T-cell (primary cell): ENCODE data around the gene CENPVL3. TPM values are rescaled to one million over a fixed set of nuclear protein-coding genes. Genes with fewer than 3 reads are reported as not detected.
"Not testable (repeated sequence)": the region's sequence is repeated elsewhere in the genome, so short reads cannot be mapped to it uniquely, and the experiment has no call there.

Source experiments
- ATAC-seq, 4 experiments: fragments of 200-7000 bp in 3 of 4; fragments of 150-1000 bp in 1 of 4; cut with Tn5 transposase; replicated peaks in 1 of 4; 1 replicate in 3 of 4; 2 replicates in 1 of 4; pipeline ENCODE4 v1.10.0; 2021; ENCODE audit warnings: moderate library complexity in 3 of 4, mild to moderate bottlenecking in 2 of 4, moderate number of reproducible peaks in 1 of 4
- CTCF ChIA-PET, 2 donors: fragments of 300-600 bp; sonication (Branson Sonifier 250); formaldehyde crosslinking; loops; one replicate each; lab custom pipeline; 2022; ENCODE audit warnings: antibody characterized with exemption in 2 of 2; lab: Charles Lee
- POLR2A ChIA-PET, 2 donors: fragments of 300-600 bp; sonication (Branson Sonifier 250); formaldehyde crosslinking; loops; one replicate each; lab custom pipeline; 2022; ENCODE audit warnings: antibody characterized with exemption in 2 of 2; lab: Charles Lee
- DNase-seq, 35 experiments: peaks; one replicate each; pipeline versions ENCODE4 v3.0.0 to v3.0.0-alpha.2; 2013 to 2023
- H3K27ac ChIP-seq: one replicate; pipeline ENCODE4 v1.5.1; 2013; ENCODE audit warnings: low read length
- H3K27me3 ChIP-seq, 2 experiments: replicated peaks in 1 of 2; 1 replicate in 1 of 2; 2 replicates in 1 of 2; pipeline versions ENCODE4 v1.6.1 to v1.7.0; 2013; ENCODE audit warnings: low read length in 1 of 2, mixed read lengths in 1 of 2; ENCODE audit not compliant: control insufficient read depth in 2 of 2, insufficient read depth in 2 of 2; ENCODE audit errors: extremely low read depth in 1 of 2
- H3K36me3 ChIP-seq, 2 donors: 1 replicate in 1 of 2; 2 replicates in 1 of 2; pipeline versions ENCODE4 v1.6.1 to v1.7.0; 2013; ENCODE audit warnings: low read length in 1 of 2; ENCODE audit not compliant: control insufficient read depth in 2 of 2, insufficient read depth in 1 of 2; ENCODE audit errors: extremely low read depth in 1 of 2
- H3K4me1 ChIP-seq, 2 experiments: 1 replicate in 1 of 2; 2 replicates in 1 of 2; pipeline versions ENCODE4 v1.6.1 to v1.7.0; 2013; ENCODE audit warnings: low read length in 2 of 2, mixed read lengths in 1 of 2; ENCODE audit not compliant: insufficient read depth in 2 of 2, control insufficient read depth in 1 of 2; ENCODE audit errors: extremely low read depth in 1 of 2
- H3K4me3 ChIP-seq, 2 donors: 1 replicate in 1 of 2; 2 replicates in 1 of 2; pipeline versions ENCODE4 v1.5.1 to v1.7.0; 2013; ENCODE audit warnings: mild to moderate bottlenecking in 2 of 2, low read length in 1 of 2, moderate library complexity in 1 of 2; ENCODE audit not compliant: control insufficient read depth in 1 of 2; ENCODE audit errors: extremely low read depth in 1 of 2
- H3K9me3 ChIP-seq: 2 replicates; pipeline ENCODE4 v1.7.0; 2013
- H3K27ac Mint-ChIP-seq, 2 donors: one replicate each; pipeline ENCODE4 v1.8.0; 2020 to 2021; ENCODE audit warnings: mild to moderate bottlenecking in 2 of 2, mixed read lengths in 2 of 2
- H3K27me3 Mint-ChIP-seq, 2 donors: one replicate each; pipeline ENCODE4 v1.8.0; 2021 to 2022; ENCODE audit warnings: mixed read lengths in 2 of 2
- H3K36me3 Mint-ChIP-seq: one replicate; pipeline ENCODE4 v1.8.0; 2021; ENCODE audit warnings: mixed read lengths
- H3K4me1 Mint-ChIP-seq, 3 donors: one replicate each; pipeline ENCODE4 v1.8.0; 2020 to 2022; ENCODE audit warnings: mixed read lengths in 3 of 3, mild to moderate bottlenecking in 1 of 3
- H3K4me3 Mint-ChIP-seq, 3 donors: one replicate each; pipeline ENCODE4 v1.8.0; 2020 to 2022; ENCODE audit warnings: mild to moderate bottlenecking in 3 of 3, mixed read lengths in 3 of 3, moderate library complexity in 3 of 3
- H3K9me3 Mint-ChIP-seq, 3 donors: one replicate each; pipeline ENCODE4 v1.8.0; 2020 to 2022; ENCODE audit warnings: mixed read lengths in 3 of 3
- WGBS: methylation state at CpG from one replicate; pipeline ENCODE4 v1.1.5; 2013; ENCODE audit warnings: missing lambda C conversion rate; ENCODE audit not compliant: insufficient coverage; 5-methylcytosine and 5-hydroxymethylcytosine counted together
- total RNA-seq, 35 experiments: library from RNA in 6 of 35; stranded (reverse) in 6 of 35; fragments of 120-200 nt in 1 of 35; gene quantifications; one replicate each; pipeline versions ENCODE4 v1.2.1 to v1.2.4 and lab custom pipeline; 2013 to 2026

The CENPVL3 gene
- total RNA-seq (not detected), total RNA-seq (lab: John Stamatoyannopoulos, UW) (0 to 0.20 (median 0) reads per million in 29 experiments)
- not detected for total RNA-seq (2013)

DNA sequence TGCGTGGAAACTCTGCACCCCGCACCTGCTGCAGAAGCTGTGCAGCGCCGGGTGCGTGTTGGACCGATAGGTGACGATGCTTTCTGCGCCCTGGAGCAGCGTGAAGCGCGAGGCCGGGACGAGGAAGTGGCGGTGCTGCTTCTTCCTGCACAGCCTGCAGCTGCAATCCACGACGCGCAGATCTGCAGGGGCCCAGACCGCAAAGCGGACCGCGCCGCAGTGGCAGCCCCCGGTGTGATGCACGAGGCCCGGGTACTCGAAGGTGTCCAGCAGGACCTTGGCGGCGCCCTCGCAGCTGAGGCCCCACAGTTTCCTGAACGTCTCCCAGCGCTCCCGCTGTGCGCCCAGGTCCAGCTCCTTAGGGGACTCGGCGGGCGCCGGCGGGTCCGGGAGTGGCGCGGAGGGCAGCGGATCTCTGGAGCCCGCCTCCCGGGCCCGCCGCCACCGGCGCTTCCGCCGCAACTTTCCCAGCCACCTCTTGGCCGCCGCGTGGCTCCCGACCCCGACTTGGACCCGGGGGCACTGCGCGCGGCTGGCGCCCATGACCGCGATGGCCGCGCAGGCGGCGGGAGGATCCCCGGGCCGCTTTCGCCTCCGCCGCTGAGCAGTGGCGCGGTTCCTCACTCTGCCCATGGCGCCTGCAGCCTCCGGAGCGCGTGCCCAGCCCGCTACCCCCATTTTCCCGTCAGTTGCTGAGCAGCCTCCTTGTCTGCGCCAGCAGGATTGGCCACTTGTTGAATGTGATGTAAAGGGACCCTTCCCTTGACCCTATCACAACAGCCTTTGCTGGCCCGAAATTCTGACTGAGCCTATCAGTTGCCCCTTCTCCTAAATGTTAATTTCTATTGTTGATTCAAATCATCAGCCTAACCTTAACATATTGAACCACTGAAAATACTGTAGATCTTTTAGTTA lies at the start of gene CENPVL3:
Gene CENPVL3, minus strand, starts transcription at position 672 of the 915 bp plus-strand sequence. Its CDS starts 39 bp downstream, at position 633.
- H3K27me3 ChIP-seq, ATAC-seq, H3K36me3 Mint-ChIP-seq, POLR2A ChIA-PET, H3K9me3 Mint-ChIP-seq, H3K4me1 Mint-ChIP-seq, H3K36me3 ChIP-seq, H3K27ac ChIP-seq, CTCF ChIA-PET, DNase-seq, H3K4me3 ChIP-seq, H3K9me3 ChIP-seq, H3K4me1 ChIP-seq: not testable (repeated sequence)
- 2% methylated on average over 21 of the region's 81 CpGs for WGBS
- H3K4me3 Mint-ChIP-seq, result peak within 1 kb of the TSS in 2 of 3 donors; percentile 28 to 59
- peak within 1 kb of the TSS in 1 of 2 donors; percentile 32 for H3K27ac Mint-ChIP-seq
- peaks cover 44 to 64% of the 10 kb centered on the region in 2 donors for H3K27me3 Mint-ChIP-seq

DNA sequence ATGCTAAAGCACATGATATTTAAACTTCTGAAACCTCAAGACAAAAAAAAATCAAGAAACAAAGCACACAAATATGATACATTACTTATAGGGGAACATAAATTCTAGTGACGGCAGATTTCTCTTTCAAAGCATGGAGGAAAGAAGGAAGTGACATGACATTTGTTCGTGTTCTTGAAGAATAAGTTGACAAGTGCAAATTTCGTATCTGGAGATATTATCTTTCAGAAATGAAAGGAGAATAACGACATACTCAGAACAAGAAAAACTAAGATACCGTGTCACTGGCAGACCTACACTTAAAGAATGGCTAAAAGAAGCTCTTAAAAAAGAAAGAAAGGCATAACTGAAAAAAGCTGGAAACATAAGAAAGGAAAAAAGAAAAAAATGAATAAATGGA lies 47.3 kb upstream of the CENPVL3 start:
- Histone ChIP-seq H3K4me1 (peaks cover 0 to 2% of the 10 kb centered on the region in 2 experiments), H3K4me3 (no peak overlapping the region), H3K27me3 (peaks cover 0 to 3% of the 10 kb centered on the region in 2 experiments), H3K9me3 (no peaks in the 10 kb centered on the region), H3K27ac (no peak overlapping the region), H3K36me3 (no peaks in the 10 kb centered on the region)
- Mint-ChIP-seq H3K4me3 (no peak overlapping the region), H3K27me3 (peaks cover 11 to 21% of the 10 kb centered on the region in 2 donors), H3K9me3 (no peaks in the 10 kb centered on the region), H3K4me1 (peaks cover 0 to 3% (median 0%) of the 10 kb centered on the region in 3 donors), H3K27ac (no peak overlapping the region), H3K36me3 (no peaks in the 10 kb centered on the region)
- ATAC-seq, result no peak
- CTCF ChIA-PET, result no interaction called here
- WGBS, result no CpG with 5 or more reads among the region's 5 CpGs
- POLR2A ChIA-PET, result no interaction called here
- DNase-seq, result no peak

DNA sequence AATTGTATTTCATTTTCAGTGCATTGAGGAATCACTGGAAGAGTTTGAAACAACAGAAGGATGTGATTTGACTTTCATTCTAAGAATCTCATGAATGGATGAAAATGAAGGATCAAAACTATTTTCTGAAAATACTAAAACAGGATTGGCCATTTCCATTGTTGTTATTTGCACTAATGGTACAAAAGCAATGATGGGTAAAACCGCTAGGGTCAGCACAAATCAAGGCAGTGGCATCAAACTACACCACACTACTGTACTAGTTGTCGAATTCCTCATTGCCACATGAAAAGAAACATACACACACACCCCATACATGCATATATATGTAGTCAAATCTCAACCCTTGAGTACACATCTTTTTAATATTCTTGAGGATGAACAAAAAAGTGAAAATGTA lies 24.7 kb upstream of the CENPVL3 start:
- no peaks in the 10 kb centered on the region for H3K36me3 Mint-ChIP-seq
- no CpG with 5 or more reads among the region's 2 CpGs for WGBS
- no peaks in the 10 kb centered on the region for H3K27me3 ChIP-seq
- H3K27ac ChIP-seq, result no peak overlapping the region
- peaks cover 16 to 51% of the 10 kb centered on the region in 2 donors for H3K27me3 Mint-ChIP-seq
- H3K4me1 ChIP-seq, result no peaks in the 10 kb centered on the region
- ATAC-seq, result no peak
- DNase-seq, result no peak
- no peak overlapping the region for H3K4me3 Mint-ChIP-seq
- no peaks in the 10 kb centered on the region for H3K36me3 ChIP-seq
- H3K9me3 ChIP-seq, result no peaks in the 10 kb centered on the region
- H3K4me1 Mint-ChIP-seq, result no peaks in the 10 kb centered on the region
- no peak overlapping the region for H3K27ac Mint-ChIP-seq
- H3K9me3 Mint-ChIP-seq, result no peaks in the 10 kb centered on the region
- ChIA-PET CTCF (no interaction called here), POLR2A (no interaction called here)
- no peak overlapping the region for H3K4me3 ChIP-seq

DNA sequence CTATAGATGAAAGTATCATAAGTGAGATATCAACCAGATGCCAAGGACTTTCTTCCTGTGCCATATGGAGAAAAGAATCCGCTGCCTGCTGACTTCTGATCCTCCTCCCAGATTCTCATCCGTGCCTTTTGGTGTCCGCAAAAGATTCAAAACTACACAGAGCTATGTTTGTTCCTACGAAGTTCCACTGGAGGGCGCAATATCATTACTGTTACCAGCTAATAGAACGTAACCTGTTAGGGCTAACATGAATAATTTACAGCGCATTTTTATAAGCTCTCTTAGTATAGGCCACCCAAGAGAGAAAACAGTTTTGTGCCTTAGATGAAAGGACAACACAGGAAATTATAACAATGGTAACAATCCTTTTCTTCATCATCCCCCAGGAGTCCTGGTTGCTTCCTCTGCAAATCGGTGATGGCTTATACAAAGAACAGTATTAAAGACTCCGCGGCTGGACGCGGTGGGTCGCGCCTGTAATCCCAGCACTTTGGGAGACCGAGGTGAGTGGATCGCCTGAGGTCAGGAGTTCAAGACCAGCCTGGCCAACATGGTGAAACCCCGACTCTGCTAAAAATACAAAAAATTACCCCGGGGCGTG lies 22.8 kb upstream of the CENPVL3 start:
- peaks cover 24 to 45% of the 10 kb centered on the region in 2 donors for H3K27me3 Mint-ChIP-seq
- peak in 2 of 35 experiments; percentile 2 to 47 for DNase-seq

DNA sequence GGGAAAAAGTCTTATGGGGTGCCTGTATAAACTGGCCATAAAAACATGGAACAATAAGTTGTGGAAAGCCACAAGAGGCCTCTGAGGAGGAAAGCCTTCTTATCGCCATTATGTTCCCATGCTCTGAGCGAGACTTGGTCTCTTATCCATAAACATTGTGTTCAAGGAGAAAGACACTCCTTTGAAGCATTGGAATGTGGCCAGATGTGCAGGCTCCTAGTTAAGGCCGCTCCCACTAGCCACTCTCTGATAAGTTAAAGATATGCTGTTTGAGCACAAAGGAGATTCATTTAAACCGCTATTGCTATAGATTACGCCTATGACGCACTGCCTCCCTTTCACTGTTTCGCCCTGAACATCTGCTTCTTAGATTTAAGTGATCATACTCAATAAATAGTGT lies 17.8 kb upstream of the CENPVL3 start:
- H3K36me3 ChIP-seq, H3K9me3 ChIP-seq, H3K4me3 ChIP-seq, H3K27ac Mint-ChIP-seq, H3K9me3 Mint-ChIP-seq, DNase-seq, ATAC-seq, H3K4me1 ChIP-seq, H3K36me3 Mint-ChIP-seq, H3K4me1 Mint-ChIP-seq, POLR2A ChIA-PET, CTCF ChIA-PET, H3K27me3 ChIP-seq, H3K27ac ChIP-seq, H3K4me3 Mint-ChIP-seq: not testable (repeated sequence)
- WGBS, result 92% methylated on average over 2 of the region's 7 CpGs
- peaks cover 23 to 55% of the 10 kb centered on the region in 2 donors for H3K27me3 Mint-ChIP-seq

More for the DNA sequence above, 22.8 kb upstream of the CENPVL3 start:
- WGBS, result no CpG with 5 or more reads among the region's 19 CpGs
- H3K4me1 Mint-ChIP-seq, result no peaks in the 10 kb centered on the region
- Histone ChIP-seq H3K27me3 (peaks cover 0 to 5% of the 10 kb centered on the region in 2 experiments), H3K9me3 (no peaks in the 10 kb centered on the region), H3K4me3 (no peak overlapping the region), H3K4me1 (no peaks in the 10 kb centered on the region), H3K27ac (no peak overlapping the region), H3K36me3 (no peaks in the 10 kb centered on the region)
- no peak for ATAC-seq
- no peak overlapping the region for H3K4me3 Mint-ChIP-seq
- POLR2A ChIA-PET, result no interaction called here
- no peak overlapping the region for H3K27ac Mint-ChIP-seq
- H3K36me3 Mint-ChIP-seq, result no peaks in the 10 kb centered on the region
- CTCF ChIA-PET, result interaction anchor here (0.6 to 1.1 kb wide), 3 partner anchors 577 to 1354 kb away, joined by 3 to 8 read pairs (median 3); no protein-coding TSS in a partner anchor
- no peaks in the 10 kb centered on the region for H3K9me3 Mint-ChIP-seq

DNA sequence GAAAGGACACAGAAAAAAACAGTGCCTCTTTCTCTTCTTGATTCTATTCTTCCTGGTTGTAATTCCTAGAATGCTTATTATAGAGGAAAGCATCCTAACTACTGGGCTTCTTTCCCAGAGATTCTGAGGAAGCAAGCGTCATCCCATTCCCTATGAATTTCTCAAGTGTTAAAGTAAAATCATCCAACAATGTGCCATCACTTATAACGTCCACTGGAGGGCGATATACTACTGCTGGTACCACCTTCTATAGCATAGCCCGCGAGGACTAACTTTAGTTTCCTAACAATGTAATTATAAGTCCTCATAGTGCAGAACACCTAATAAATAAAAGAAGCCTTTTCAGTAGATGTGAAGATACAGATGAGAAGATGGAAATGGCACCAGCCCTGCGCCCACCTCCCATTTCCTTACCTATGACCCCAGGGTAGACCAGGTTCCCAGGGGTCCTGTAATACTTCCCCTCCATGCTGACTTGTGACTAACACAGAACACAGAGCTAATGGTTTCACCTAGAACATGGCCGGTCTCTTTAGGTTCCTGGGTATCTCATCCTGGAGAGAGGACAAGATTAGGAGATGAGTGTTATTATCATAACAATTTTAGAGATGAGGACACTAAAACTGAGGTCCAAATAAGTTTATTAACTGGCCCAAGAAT lies 4.2 kb downstream of the CENPVL3 start:
- no peak overlapping the region for H3K27ac ChIP-seq
- ChIA-PET POLR2A (interaction anchor here in 1 of 2 donors (0.6 kb wide), 1 partner anchor 959 kb away, joined by 3 read pairs; no protein-coding TSS in a partner anchor), CTCF (interaction anchor here in 1 of 2 donors (0.6 kb wide), 1 partner anchor 115 kb away, joined by 4 read pairs; no protein-coding TSS in a partner anchor)
- WGBS, result no CpG with 5 or more reads among the region's 7 CpGs
- Mint-ChIP-seq H3K36me3 (no peaks in the 10 kb centered on the region), H3K4me3 (no peak overlapping the region), H3K27me3 (peaks cover 24 to 64% of the 10 kb centered on the region in 2 donors), H3K9me3 (no peaks in the 10 kb centered on the region), H3K4me1 (peaks cover 0 to 6% (median 3%) of the 10 kb centered on the region in 3 donors), H3K27ac (no peak overlapping the region)
- DNase-seq (peak in 3 of 35 experiments; percentile 1 to 47 (median 1)), ATAC-seq (peak in 1 of 4 experiments; percentile 40)
- no peak overlapping the region for H3K4me3 ChIP-seq
- H3K4me1 ChIP-seq, result no peaks in the 10 kb centered on the region
- no peaks in the 10 kb centered on the region for H3K36me3 ChIP-seq
- no peaks in the 10 kb centered on the region for H3K27me3 ChIP-seq
- H3K9me3 ChIP-seq, result no peaks in the 10 kb centered on the region
